IMR-90 (cell line): Measurements from ENCODE around the gene TAT. TPM values are rescaled to one million over a fixed set of nuclear protein-coding genes. Genes with fewer than 3 reads are reported as not detected.

ENCODE experiments used
- ATAC-seq: fragments of 200-7000 bp; cut with Tn5 transposase; 2 replicates; pipeline ENCODE4 v1.9.1; 2020; ENCODE audit warnings: low read depth, mild to moderate bottlenecking, moderate library complexity
- BruUV-seq: library from RNA; stranded (reverse); fragments of 400-500 nt; replicated peaks from 2 replicates; lab custom pipeline; 2021; lab: Mats Ljungman, UMichigan
- CTCF ChIA-PET: fragments of 300-600 bp; formaldehyde crosslinking; extraction: SDS; loops from one replicate; lab custom pipeline; 2021; ENCODE audit warnings: antibody characterized with exemption; lab: Yijun Ruan, JAX
- POLR2A ChIA-PET: fragments of 300-600 bp; sonication (Branson Sonifier 250); formaldehyde crosslinking; loops from one replicate; lab custom pipeline; 2022; ENCODE audit warnings: antibody characterized with exemption; ENCODE audit not compliant: unreplicated experiment; lab: Charles Lee
- DNase-seq: peaks from one replicate; pipeline ENCODE4 v3.0.0; 2013
- H2AFZ ChIP-seq: replicated peaks from 2 replicates; pipeline ENCODE3; 2013; ENCODE audit warnings: low read length, mild to moderate bottlenecking; ENCODE audit not compliant: poor library complexity
- H2AK5ac ChIP-seq: 2 replicates; pipeline ENCODE4 v1.6.1; 2013; ENCODE audit warnings: low read depth, low read length, inconsistent platforms
- H2AK9ac ChIP-seq: replicated peaks from 2 replicates; pipeline ENCODE3; 2013; ENCODE audit warnings: mild to moderate bottlenecking, low read depth, low read length, moderate library complexity; ENCODE audit not compliant: poor library complexity
- H2BK120ac ChIP-seq: 2 replicates; pipeline ENCODE4 v1.6.1; 2013; ENCODE audit warnings: low read depth, low read length, inconsistent platforms
- H2BK15ac ChIP-seq: 3 replicates; pipeline ENCODE4 v1.6.1; 2013; ENCODE audit warnings: low read depth, low read length, inconsistent platforms
- H2BK20ac ChIP-seq: 2 replicates; pipeline ENCODE4 v1.6.1; 2013; ENCODE audit warnings: low read depth, mild to moderate bottlenecking, inconsistent platforms, low read length, moderate library complexity
- H2BK5ac ChIP-seq: 2 replicates; pipeline ENCODE4 v1.6.1; 2013; ENCODE audit warnings: mild to moderate bottlenecking, low read depth, low read length, inconsistent platforms; ENCODE audit not compliant: poor library complexity, severe bottlenecking
- H3K14ac ChIP-seq: replicated peaks from 2 replicates; pipeline ENCODE4 v1.6.1; 2013; ENCODE audit warnings: low read depth, low read length, inconsistent platforms
- H3K18ac ChIP-seq: 2 replicates; pipeline ENCODE4 v1.6.1; 2013; ENCODE audit warnings: low read depth, low read length, control low read depth
- H3K23ac ChIP-seq: 2 replicates; pipeline ENCODE4 v1.6.1; 2013; ENCODE audit warnings: low read depth, low read length, inconsistent platforms
- H3K27ac ChIP-seq: 2 replicates; pipeline ENCODE4 v1.5.1; 2013; ENCODE audit warnings: mild to moderate bottlenecking, control low read depth, low read length; ENCODE audit not compliant: insufficient read depth
- H3K27me3 ChIP-seq: 2 replicates; pipeline ENCODE4 v1.6.1; 2013; ENCODE audit warnings: low read length; ENCODE audit not compliant: control insufficient read depth, insufficient read depth
- H3K36me3 ChIP-seq: 2 replicates; pipeline ENCODE4 v1.6.1; 2013; ENCODE audit warnings: low read length, mixed read lengths; ENCODE audit not compliant: control insufficient read depth, insufficient read depth
- H3K4ac ChIP-seq: 2 replicates; pipeline ENCODE4 v1.6.1; 2013; ENCODE audit warnings: low read depth, low read length, inconsistent platforms
- H3K4me1 ChIP-seq: 2 replicates; pipeline ENCODE4 v1.6.1; 2013; ENCODE audit warnings: low read length, mixed read lengths; ENCODE audit not compliant: control insufficient read depth, insufficient read depth
- H3K4me2 ChIP-seq: 2 replicates; pipeline ENCODE4 v1.6.1; 2013; ENCODE audit warnings: low read depth, mild to moderate bottlenecking, control low read depth, low read length, moderate library complexity
- H3K4me3 ChIP-seq: 2 replicates; pipeline ENCODE4 v1.5.1; 2013; ENCODE audit warnings: low read depth, mild to moderate bottlenecking, control low read depth, low read length, moderate library complexity; ENCODE audit not compliant: insufficient read depth
- H3K56ac ChIP-seq: 2 replicates; pipeline ENCODE4 v1.6.1; 2013; ENCODE audit warnings: low read length, inconsistent platforms; ENCODE audit not compliant: insufficient read depth; ENCODE audit errors: extremely low read depth
- H3K79me1 ChIP-seq, 2 experiments: 2 replicates each; pipeline ENCODE4 v1.6.1; 2013; ENCODE audit warnings: low read length in 2 of 2, inconsistent platforms in 1 of 2, low read depth in 1 of 2
- H3K9ac ChIP-seq: 2 replicates; pipeline ENCODE4 v1.6.1; 2013; ENCODE audit warnings: low read depth, low read length, control low read depth
- H3K9me1 ChIP-seq: 2 replicates; pipeline ENCODE4 v1.6.1; 2013; ENCODE audit warnings: low read length, inconsistent platforms; ENCODE audit not compliant: insufficient read depth
- H3K9me3 ChIP-seq: 2 replicates; pipeline ENCODE4 v1.6.1; 2013; ENCODE audit warnings: low read length; ENCODE audit not compliant: control insufficient read depth, insufficient read depth
- H4K20me1 ChIP-seq: 2 replicates; pipeline ENCODE4 v1.6.1; 2013; ENCODE audit warnings: low read length, inconsistent platforms; ENCODE audit not compliant: insufficient read depth
- H4K5ac ChIP-seq: 2 replicates; pipeline ENCODE4 v1.6.1; 2013; ENCODE audit warnings: mild to moderate bottlenecking, low read depth, low read length, control low read depth
- H4K8ac ChIP-seq, 2 experiments: 2 replicates each; pipeline ENCODE4 v1.6.1; 2013; ENCODE audit warnings: low read depth in 2 of 2, low read length in 2 of 2, control low read depth in 1 of 2, inconsistent platforms in 1 of 2
- H4K91ac ChIP-seq: 2 replicates; pipeline ENCODE4 v1.6.1; 2013; ENCODE audit warnings: low read depth, low read length, inconsistent platforms; ENCODE audit not compliant: insufficient read depth
- BHLHE40 ChIP-seq: fragments of 150-350 bp; IDR thresholded peaks from 2 replicates; pipeline ENCODE4 v1.6.1; 2016; ENCODE audit warnings: mild to moderate bottlenecking, low read depth, low read length
- CEBPB ChIP-seq: IDR thresholded peaks from 2 replicates; pipeline ENCODE4 v1.6.1; 2012; ENCODE audit warnings: low read depth, low read length, improper control_type of control experiment
- CHD1 ChIP-seq: IDR thresholded peaks from 2 replicates; pipeline ENCODE4 v1.6.1; 2012; ENCODE audit warnings: low read depth, low read length, improper control_type of control experiment
- CTCF ChIP-seq: conservative IDR thresholded peaks from 2 replicates; pipeline ENCODE4 v1.5.1; 2012; ENCODE audit warnings: mild to moderate bottlenecking, low read depth, low read length, improper control_type of control experiment
- ELK1 ChIP-seq: fragments of 150-350 bp; IDR thresholded peaks from 2 replicates; pipeline ENCODE4 v1.6.1; 2016; ENCODE audit warnings: low read depth, mild to moderate bottlenecking, low read length, moderate library complexity, borderline replicate concordance
- FOS ChIP-seq: fragments of 150-350 bp; IDR thresholded peaks from 2 replicates; pipeline ENCODE4 v1.6.1; 2016; ENCODE audit warnings: low read depth, low read length
- MAFK ChIP-seq: IDR thresholded peaks from 2 replicates; pipeline ENCODE4 v1.6.1; 2012; ENCODE audit warnings: low read depth, low read length, improper control_type of control experiment
- MXI1 ChIP-seq: IDR thresholded peaks from 2 replicates; pipeline ENCODE4 v1.6.1; 2012; ENCODE audit warnings: low read depth, mild to moderate bottlenecking, low read length, moderate library complexity, borderline replicate concordance
- NFE2L2 ChIP-seq: fragments of 150-350 bp; IDR thresholded peaks from 2 replicates; pipeline ENCODE4 v1.6.1; 2016; ENCODE audit warnings: low read depth, mild to moderate bottlenecking, low read length
- POLR2A ChIP-seq: IDR thresholded peaks from 2 replicates; pipeline ENCODE4 v1.6.1; 2012; ENCODE audit warnings: mild to moderate bottlenecking, low read depth, low read length
- RAD21 ChIP-seq: IDR thresholded peaks from 2 replicates; pipeline ENCODE4 v1.6.1; 2012; ENCODE audit warnings: low read length, improper control_type of control experiment
- RCOR1 ChIP-seq: IDR thresholded peaks from 2 replicates; pipeline ENCODE4 v1.6.1; 2012; ENCODE audit warnings: mild to moderate bottlenecking, low read length, improper control_type of control experiment; ENCODE audit not compliant: insufficient replicate concordance
- RFX5 ChIP-seq: IDR thresholded peaks from 2 replicates; pipeline ENCODE4 v1.8.0; 2012; ENCODE audit warnings: low read depth, mild to moderate bottlenecking, low read length, moderate library complexity
- SMC3 ChIP-seq: fragments of 150-350 bp; IDR thresholded peaks from 2 replicates; pipeline ENCODE4 v1.6.1; 2016; ENCODE audit warnings: low read depth, mild to moderate bottlenecking, antibody characterized with exemption, low read length, moderate library complexity
- WGBS, 2 experiments: methylation state at CpG; one replicate each; pipeline versions ENCODE4 v1.1.5 to v1.1.7; 2013; ENCODE audit warnings: missing lambda C conversion rate in 2 of 2; ENCODE audit not compliant: insufficient read length in 1 of 2; ENCODE audit errors: extremely low coverage in 2 of 2; 5-methylcytosine and 5-hydroxymethylcytosine counted together
- dilution Hi-C: fragments of 300-500 bp; cut with HindIII; formaldehyde crosslinking; loops from one replicate; pipeline ENCODE4 v1.14.3; 2018; ENCODE audit warnings: low sequenced_read_pairs; ENCODE audit not compliant: unreplicated experiment
- in situ Hi-C: fragments of 300-500 bp; cut with MboI; formaldehyde crosslinking; loops from 3 replicates; pipeline ENCODE4 v1.14.3; 2019; ENCODE audit warnings: low sequenced_read_pairs, inconsistent platforms, mixed read lengths
- intact Hi-C: fragments of 100-400 bp; cut with micrococcal nuclease; formaldehyde crosslinking; loops from 2 replicates; pipeline ENCODE4 v1.10.0; 2022
- polyA plus RNA-seq, 3 experiments: library from polyadenylated mRNA; depleted of rRNA; stranded (reverse); fragments of >200 nt; gene quantifications; 2 replicates each; pipeline ENCODE4 v1.2.3, GENCODE V29; 2012; ENCODE audit warnings: low replicate concordance in 1 of 3
- total RNA-seq: library from RNA; depleted of rRNA; stranded (reverse); fragments of >200 nt; gene quantifications from 2 replicates; pipeline ENCODE4 v1.2.3, GENCODE V29; 2012
- TF ChIP-seq, protein P1 (sequence below): fragments of 150-350 bp; IDR thresholded peaks from 2 replicates; pipeline ENCODE4 v1.6.1; 2017; ENCODE audit warnings: mild to moderate bottlenecking, antibody characterized with exemption, low read length, low read depth

Gene TAT
- total and polyA plus RNA-seq, 2 of the 4 experiments (the other 2 are of a cell fraction): not detected

DNA sequence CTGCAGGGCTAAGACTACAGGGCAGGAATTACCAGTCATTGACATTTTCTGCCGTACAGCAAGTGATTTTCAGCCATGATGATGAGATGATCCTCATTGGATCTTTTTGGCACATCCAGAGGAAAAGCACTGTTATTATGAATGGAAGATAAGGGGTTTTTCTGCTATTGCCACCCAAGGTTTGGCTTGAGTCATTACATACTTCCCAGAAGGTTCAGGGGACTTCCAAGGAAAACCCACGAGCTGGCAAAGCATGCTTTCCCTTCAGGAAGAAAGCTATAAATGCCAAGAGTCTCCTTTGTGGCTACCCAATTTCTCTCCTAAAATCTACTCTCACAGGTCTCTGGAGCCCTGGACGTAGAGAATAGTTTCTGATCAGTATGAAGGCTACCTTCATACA is 44.5 kb downstream of the TAT start:
- Histone ChIP-seq H2AK5ac (no peak overlapping the region), H3K4me3 (no peak overlapping the region), H3K18ac (no peak overlapping the region), H3K79me1 (no peaks in the 10 kb centered on the region), H4K20me1 (no peaks in the 10 kb centered on the region), H2BK15ac (no peak overlapping the region), H3K23ac (no peak overlapping the region), H3K27ac (no peak overlapping the region), H3K4me2 (no peak overlapping the region), H3K14ac (no peak overlapping the region), H3K9me3 (no peaks in the 10 kb centered on the region), H3K9me1 (no peaks in the 10 kb centered on the region), H4K91ac (no peak overlapping the region), H2AFZ (no peak overlapping the region), H3K9ac (no peak overlapping the region), H3K56ac (no peak overlapping the region), H3K27me3 (peaks cover 2% of the 10 kb centered on the region; the same call in 1 of the 2 replicates), H4K5ac (no peak overlapping the region), H2BK20ac (no peak overlapping the region), H2BK5ac (no peak overlapping the region), H3K36me3 (no peaks in the 10 kb centered on the region), H2AK9ac (no peak overlapping the region), H3K4me1 (no peaks in the 10 kb centered on the region), H2BK120ac (no peak overlapping the region), H4K8ac (no peak overlapping the region), H3K4ac (no peak overlapping the region)
- no TSS peak for BruUV-seq
- DNase-seq (no peak), ATAC-seq (no peak)
- dilution Hi-C loops: no loop called here
- WGBS, 2 experiments: no CpG with 5 or more reads among the region's 3 CpGs
- intact Hi-C loops: no loop called here
- ChIA-PET CTCF (no interaction called here), POLR2A (no interaction called here)
- in situ Hi-C loops: no loop called here
- no peak for TF ChIP-seq CTCF
- no peak for TF ChIP-seq ELK1
- no peak for TF ChIP-seq MXI1
- no peak for TF ChIP-seq NFE2L2
- TF ChIP-seq RAD21: no peak
- no peak for TF ChIP-seq CHD1
- TF ChIP-seq, protein P1, sequence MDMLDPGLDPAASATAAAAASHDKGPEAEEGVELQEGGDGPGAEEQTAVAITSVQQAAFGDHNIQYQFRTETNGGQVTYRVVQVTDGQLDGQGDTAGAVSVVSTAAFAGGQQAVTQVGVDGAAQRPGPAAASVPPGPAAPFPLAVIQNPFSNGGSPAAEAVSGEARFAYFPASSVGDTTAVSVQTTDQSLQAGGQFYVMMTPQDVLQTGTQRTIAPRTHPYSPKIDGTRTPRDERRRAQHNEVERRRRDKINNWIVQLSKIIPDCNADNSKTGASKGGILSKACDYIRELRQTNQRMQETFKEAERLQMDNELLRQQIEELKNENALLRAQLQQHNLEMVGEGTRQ: no peak
- TF ChIP-seq SMC3: no peak
- TF ChIP-seq POLR2A: no peak
- TF ChIP-seq CEBPB: no peak
- no peak for TF ChIP-seq RCOR1
- TF ChIP-seq FOS: no peak
- TF ChIP-seq MAFK: no peak
- TF ChIP-seq BHLHE40: no peak
- no peak for TF ChIP-seq RFX5
